KMS-11 (cell line): ENCODE measurements around the gene NXPE2.
A peak's percentile ranks its signal among the peaks of the same experiment; 100 is the strongest.

ENCODE experiments used
- H2AFZ ChIP-seq: fragments of 200-600 bp; sonication (generic); 2 replicates; pipeline ENCODE4 v1.6.1; 2016; ENCODE audit warnings: antibody characterized with exemption, mixed run types, low read depth
- H3K27ac ChIP-seq: fragments of 200-600 bp; sonication (generic); 2 replicates; pipeline ENCODE4 v1.6.1; 2016; ENCODE audit warnings: mild to moderate bottlenecking, mixed run types
- H3K27me3 ChIP-seq: fragments of 200-600 bp; sonication (generic); 2 replicates; pipeline ENCODE4 v1.6.1; 2017; ENCODE audit warnings: mild to moderate bottlenecking, low read depth, mixed run types, moderate library complexity; ENCODE audit not compliant: insufficient read depth
- H3K36me3 ChIP-seq: fragments of 200-600 bp; sonication (generic); 2 replicates; pipeline ENCODE4 v1.6.1; 2017; ENCODE audit warnings: mild to moderate bottlenecking, mixed run types; ENCODE audit not compliant: insufficient read depth
- H3K4me1 ChIP-seq: fragments of 200-600 bp; sonication (generic); 2 replicates; pipeline ENCODE4 v1.6.1; 2016; ENCODE audit warnings: mild to moderate bottlenecking, low read depth, mixed run types; ENCODE audit not compliant: poor library complexity, severe bottlenecking
- H3K4me2 ChIP-seq: fragments of 200-600 bp; sonication (generic); 2 replicates; pipeline ENCODE4 v1.7.0; 2016; ENCODE audit warnings: mild to moderate bottlenecking, mixed run types
- H3K4me3 ChIP-seq: fragments of 200-600 bp; sonication (generic); IDR thresholded peaks from 2 replicates; pipeline ENCODE4 v1.6.1; 2017; ENCODE audit warnings: low read depth, low read length, mixed read lengths; ENCODE audit not compliant: insufficient read depth
- H3K79me2 ChIP-seq: fragments of 200-600 bp; sonication (generic); 2 replicates; pipeline ENCODE4 v1.6.1; 2016; ENCODE audit warnings: low read depth, mixed run types; ENCODE audit not compliant: insufficient read depth
- H3K9ac ChIP-seq: fragments of 200-600 bp; sonication (generic); 2 replicates; pipeline ENCODE4 v1.6.1; 2016; ENCODE audit warnings: mild to moderate bottlenecking, mixed run types
- H4K20me1 ChIP-seq: fragments of 200-600 bp; sonication (generic); 2 replicates; pipeline ENCODE4 v1.6.1; 2016; ENCODE audit warnings: mild to moderate bottlenecking, mixed run types; ENCODE audit not compliant: insufficient read depth
- CTCF ChIP-seq: fragments of 200-600 bp; sonication (generic); conservative IDR thresholded peaks from 2 replicates; pipeline ENCODE4 v1.6.1; 2017; ENCODE audit warnings: low read depth, mild to moderate bottlenecking, antibody characterized with exemption, low read length, moderate library complexity, mixed read lengths

NXPE2 gene

GRCh38 chr11:114724916-114725524, 46.7 kb downstream of the NXPE2 start:
- Histone ChIP-seq H3K27me3 (no peaks in the 10 kb centered on the region), H3K27ac (no peak overlapping the region), H3K79me2 (no peaks in the 10 kb centered on the region), H2AFZ (no peak overlapping the region), H3K4me1 (no peaks in the 10 kb centered on the region), H3K36me3 (no peaks in the 10 kb centered on the region), H3K9ac (no peak overlapping the region), H3K4me2 (no peak overlapping the region), H3K4me3 (no peak overlapping the region), H4K20me1 (no peaks in the 10 kb centered on the region)
- no peak for TF ChIP-seq CTCF

- Histone ChIP-seq H3K4me2 (no peak overlapping the region), H3K27me3 (no peaks in the 10 kb centered on the region), H3K27ac (no peak overlapping the region), H3K36me3 (no peaks in the 10 kb centered on the region), H4K20me1 (no peaks in the 10 kb centered on the region), H3K4me1 (no peaks in the 10 kb centered on the region), H2AFZ (no peak overlapping the region), H3K79me2 (no peaks in the 10 kb centered on the region), H3K4me3 (no peak overlapping the region), H3K9ac (no peak overlapping the region)
- no peak for TF ChIP-seq CTCF
Measured at GRCh38 chr11:114725623-114726022, 47.3 kb downstream of the NXPE2 start.

- TF ChIP-seq CTCF, result no peak
- Histone ChIP-seq H3K9ac (no peak overlapping the region), H3K4me1 (no peaks in the 10 kb centered on the region), H4K20me1 (no peaks in the 10 kb centered on the region), H3K36me3 (no peaks in the 10 kb centered on the region), H2AFZ (no peak overlapping the region), H3K27ac (no peak overlapping the region), H3K79me2 (no peaks in the 10 kb centered on the region), H3K4me3 (no peak overlapping the region), H3K27me3 (no peaks in the 10 kb centered on the region), H3K4me2 (no peak overlapping the region)
Measured at GRCh38 chr11:114736806-114737205, 58.5 kb downstream of the NXPE2 start.

GRCh38 chr11:114738954-114739353, 60.6 kb downstream of the NXPE2 start:
- Histone ChIP-seq H3K36me3 (no peaks in the 10 kb centered on the region), H4K20me1 (no peaks in the 10 kb centered on the region), H3K9ac (no peak overlapping the region), H2AFZ (no peak overlapping the region), H3K79me2 (no peaks in the 10 kb centered on the region), H3K4me1 (no peaks in the 10 kb centered on the region), H3K4me2 (no peak overlapping the region), H3K4me3 (no peak overlapping the region), H3K27me3 (no peaks in the 10 kb centered on the region), H3K27ac (no peak overlapping the region)
- peak; percentile 60 for TF ChIP-seq CTCF
